IMR-90 (cell line): ENCODE data around the gene PYDC2. TPM values are rescaled to one million over a fixed set of nuclear protein-coding genes. Genes with fewer than 3 reads are reported as not detected.

ENCODE experiments used
- ATAC-seq: fragments of 200-7000 bp; cut with Tn5 transposase; 2 replicates; pipeline ENCODE4 v1.9.1; 2020; ENCODE audit warnings: low read depth, mild to moderate bottlenecking, moderate library complexity
- BruUV-seq: library from RNA; stranded (reverse); fragments of 400-500 nt; replicated peaks from 2 replicates; lab custom pipeline; 2021; lab: Mats Ljungman, UMichigan
- CTCF ChIA-PET: fragments of 300-600 bp; formaldehyde crosslinking; extraction: SDS; loops from one replicate; lab custom pipeline; 2021; ENCODE audit warnings: antibody characterized with exemption; lab: Yijun Ruan, JAX
- POLR2A ChIA-PET: fragments of 300-600 bp; sonication (Branson Sonifier 250); formaldehyde crosslinking; loops from one replicate; lab custom pipeline; 2022; ENCODE audit warnings: antibody characterized with exemption; ENCODE audit not compliant: unreplicated experiment; lab: Charles Lee
- DNase-seq: peaks from one replicate; pipeline ENCODE4 v3.0.0; 2013
- H2AFZ ChIP-seq: replicated peaks from 2 replicates; pipeline ENCODE3; 2013; ENCODE audit warnings: low read length, mild to moderate bottlenecking; ENCODE audit not compliant: poor library complexity
- H2AK5ac ChIP-seq: 2 replicates; pipeline ENCODE4 v1.6.1; 2013; ENCODE audit warnings: low read depth, low read length, inconsistent platforms
- H2AK9ac ChIP-seq: replicated peaks from 2 replicates; pipeline ENCODE3; 2013; ENCODE audit warnings: mild to moderate bottlenecking, low read depth, low read length, moderate library complexity; ENCODE audit not compliant: poor library complexity
- H2BK120ac ChIP-seq: 2 replicates; pipeline ENCODE4 v1.6.1; 2013; ENCODE audit warnings: low read depth, low read length, inconsistent platforms
- H2BK15ac ChIP-seq: 3 replicates; pipeline ENCODE4 v1.6.1; 2013; ENCODE audit warnings: low read depth, low read length, inconsistent platforms
- H2BK20ac ChIP-seq: 2 replicates; pipeline ENCODE4 v1.6.1; 2013; ENCODE audit warnings: low read depth, mild to moderate bottlenecking, inconsistent platforms, low read length, moderate library complexity
- H2BK5ac ChIP-seq: 2 replicates; pipeline ENCODE4 v1.6.1; 2013; ENCODE audit warnings: mild to moderate bottlenecking, low read depth, low read length, inconsistent platforms; ENCODE audit not compliant: poor library complexity, severe bottlenecking
- H3K14ac ChIP-seq: replicated peaks from 2 replicates; pipeline ENCODE4 v1.6.1; 2013; ENCODE audit warnings: low read depth, low read length, inconsistent platforms
- H3K18ac ChIP-seq: 2 replicates; pipeline ENCODE4 v1.6.1; 2013; ENCODE audit warnings: low read depth, low read length, control low read depth
- H3K23ac ChIP-seq: 2 replicates; pipeline ENCODE4 v1.6.1; 2013; ENCODE audit warnings: low read depth, low read length, inconsistent platforms
- H3K27ac ChIP-seq: 2 replicates; pipeline ENCODE4 v1.5.1; 2013; ENCODE audit warnings: mild to moderate bottlenecking, control low read depth, low read length; ENCODE audit not compliant: insufficient read depth
- H3K27me3 ChIP-seq: 2 replicates; pipeline ENCODE4 v1.6.1; 2013; ENCODE audit warnings: low read length; ENCODE audit not compliant: control insufficient read depth, insufficient read depth
- H3K36me3 ChIP-seq: 2 replicates; pipeline ENCODE4 v1.6.1; 2013; ENCODE audit warnings: low read length, mixed read lengths; ENCODE audit not compliant: control insufficient read depth, insufficient read depth
- H3K4ac ChIP-seq: 2 replicates; pipeline ENCODE4 v1.6.1; 2013; ENCODE audit warnings: low read depth, low read length, inconsistent platforms
- H3K4me1 ChIP-seq: 2 replicates; pipeline ENCODE4 v1.6.1; 2013; ENCODE audit warnings: low read length, mixed read lengths; ENCODE audit not compliant: control insufficient read depth, insufficient read depth
- H3K4me2 ChIP-seq: 2 replicates; pipeline ENCODE4 v1.6.1; 2013; ENCODE audit warnings: low read depth, mild to moderate bottlenecking, control low read depth, low read length, moderate library complexity
- H3K4me3 ChIP-seq: 2 replicates; pipeline ENCODE4 v1.5.1; 2013; ENCODE audit warnings: low read depth, mild to moderate bottlenecking, control low read depth, low read length, moderate library complexity; ENCODE audit not compliant: insufficient read depth
- H3K56ac ChIP-seq: 2 replicates; pipeline ENCODE4 v1.6.1; 2013; ENCODE audit warnings: low read length, inconsistent platforms; ENCODE audit not compliant: insufficient read depth; ENCODE audit errors: extremely low read depth
- H3K79me1 ChIP-seq, 2 experiments: 2 replicates each; pipeline ENCODE4 v1.6.1; 2013; ENCODE audit warnings: low read length in 2 of 2, inconsistent platforms in 1 of 2, low read depth in 1 of 2
- H3K9ac ChIP-seq: 2 replicates; pipeline ENCODE4 v1.6.1; 2013; ENCODE audit warnings: low read depth, low read length, control low read depth
- H3K9me1 ChIP-seq: 2 replicates; pipeline ENCODE4 v1.6.1; 2013; ENCODE audit warnings: low read length, inconsistent platforms; ENCODE audit not compliant: insufficient read depth
- H3K9me3 ChIP-seq: 2 replicates; pipeline ENCODE4 v1.6.1; 2013; ENCODE audit warnings: low read length; ENCODE audit not compliant: control insufficient read depth, insufficient read depth
- H4K20me1 ChIP-seq: 2 replicates; pipeline ENCODE4 v1.6.1; 2013; ENCODE audit warnings: low read length, inconsistent platforms; ENCODE audit not compliant: insufficient read depth
- H4K5ac ChIP-seq: 2 replicates; pipeline ENCODE4 v1.6.1; 2013; ENCODE audit warnings: mild to moderate bottlenecking, low read depth, low read length, control low read depth
- H4K8ac ChIP-seq, 2 experiments: 2 replicates each; pipeline ENCODE4 v1.6.1; 2013; ENCODE audit warnings: low read depth in 2 of 2, low read length in 2 of 2, control low read depth in 1 of 2, inconsistent platforms in 1 of 2
- H4K91ac ChIP-seq: 2 replicates; pipeline ENCODE4 v1.6.1; 2013; ENCODE audit warnings: low read depth, low read length, inconsistent platforms; ENCODE audit not compliant: insufficient read depth
- BHLHE40 ChIP-seq: fragments of 150-350 bp; IDR thresholded peaks from 2 replicates; pipeline ENCODE4 v1.6.1; 2016; ENCODE audit warnings: mild to moderate bottlenecking, low read depth, low read length
- CEBPB ChIP-seq: IDR thresholded peaks from 2 replicates; pipeline ENCODE4 v1.6.1; 2012; ENCODE audit warnings: low read depth, low read length, improper control_type of control experiment
- CHD1 ChIP-seq: IDR thresholded peaks from 2 replicates; pipeline ENCODE4 v1.6.1; 2012; ENCODE audit warnings: low read depth, low read length, improper control_type of control experiment
- CTCF ChIP-seq: conservative IDR thresholded peaks from 2 replicates; pipeline ENCODE4 v1.5.1; 2012; ENCODE audit warnings: mild to moderate bottlenecking, low read depth, low read length, improper control_type of control experiment
- ELK1 ChIP-seq: fragments of 150-350 bp; IDR thresholded peaks from 2 replicates; pipeline ENCODE4 v1.6.1; 2016; ENCODE audit warnings: low read depth, mild to moderate bottlenecking, low read length, moderate library complexity, borderline replicate concordance
- FOS ChIP-seq: fragments of 150-350 bp; IDR thresholded peaks from 2 replicates; pipeline ENCODE4 v1.6.1; 2016; ENCODE audit warnings: low read depth, low read length
- MAFK ChIP-seq: IDR thresholded peaks from 2 replicates; pipeline ENCODE4 v1.6.1; 2012; ENCODE audit warnings: low read depth, low read length, improper control_type of control experiment
- MAZ ChIP-seq: IDR thresholded peaks from 2 replicates; pipeline ENCODE4 v1.6.1; 2012; ENCODE audit warnings: low read depth, mild to moderate bottlenecking, low read length, improper control_type of control experiment, moderate library complexity, borderline replicate concordance
- MXI1 ChIP-seq: IDR thresholded peaks from 2 replicates; pipeline ENCODE4 v1.6.1; 2012; ENCODE audit warnings: low read depth, mild to moderate bottlenecking, low read length, moderate library complexity, borderline replicate concordance
- NFE2L2 ChIP-seq: fragments of 150-350 bp; IDR thresholded peaks from 2 replicates; pipeline ENCODE4 v1.6.1; 2016; ENCODE audit warnings: low read depth, mild to moderate bottlenecking, low read length
- POLR2A ChIP-seq: IDR thresholded peaks from 2 replicates; pipeline ENCODE4 v1.6.1; 2012; ENCODE audit warnings: mild to moderate bottlenecking, low read depth, low read length
- RAD21 ChIP-seq: IDR thresholded peaks from 2 replicates; pipeline ENCODE4 v1.6.1; 2012; ENCODE audit warnings: low read length, improper control_type of control experiment
- RCOR1 ChIP-seq: IDR thresholded peaks from 2 replicates; pipeline ENCODE4 v1.6.1; 2012; ENCODE audit warnings: mild to moderate bottlenecking, low read length, improper control_type of control experiment; ENCODE audit not compliant: insufficient replicate concordance
- RFX5 ChIP-seq: IDR thresholded peaks from 2 replicates; pipeline ENCODE4 v1.8.0; 2012; ENCODE audit warnings: low read depth, mild to moderate bottlenecking, low read length, moderate library complexity
- SMC3 ChIP-seq: fragments of 150-350 bp; IDR thresholded peaks from 2 replicates; pipeline ENCODE4 v1.6.1; 2016; ENCODE audit warnings: low read depth, mild to moderate bottlenecking, antibody characterized with exemption, low read length, moderate library complexity
- USF2 ChIP-seq: fragments of 150-350 bp; IDR thresholded peaks from 2 replicates; pipeline ENCODE4 v1.6.1; 2017; ENCODE audit warnings: mild to moderate bottlenecking, antibody characterized with exemption, low read length, low read depth
- dilution Hi-C: fragments of 300-500 bp; cut with HindIII; formaldehyde crosslinking; loops from one replicate; pipeline ENCODE4 v1.14.3; 2018; ENCODE audit warnings: low sequenced_read_pairs; ENCODE audit not compliant: unreplicated experiment
- in situ Hi-C: fragments of 300-500 bp; cut with MboI; formaldehyde crosslinking; loops from 3 replicates; pipeline ENCODE4 v1.14.3; 2019; ENCODE audit warnings: low sequenced_read_pairs, inconsistent platforms, mixed read lengths
- intact Hi-C: fragments of 100-400 bp; cut with micrococcal nuclease; formaldehyde crosslinking; loops from 2 replicates; pipeline ENCODE4 v1.10.0; 2022
- polyA plus RNA-seq, 3 experiments: library from polyadenylated mRNA; depleted of rRNA; stranded (reverse); fragments of >200 nt; gene quantifications; 2 replicates each; pipeline ENCODE4 v1.2.3, GENCODE V29; 2012; ENCODE audit warnings: low replicate concordance in 1 of 3
- total RNA-seq: library from RNA; depleted of rRNA; stranded (reverse); fragments of >200 nt; gene quantifications from 2 replicates; pipeline ENCODE4 v1.2.3, GENCODE V29; 2012

The PYDC2 gene
- total and polyA plus RNA-seq, 2 of the 4 experiments (the other 2 are of a cell fraction): not detected

GRCh38 chr3:191470080-191470479 is 9.1 kb downstream of the PYDC2 start:
- H3K18ac ChIP-seq: no peak overlapping the region
- H2BK5ac ChIP-seq: no peak overlapping the region
- no peaks in the 10 kb centered on the region for H4K20me1 ChIP-seq
- ATAC-seq: no peak
- no peak overlapping the region for H2BK15ac ChIP-seq
- dilution Hi-C loops (no loop called here), intact Hi-C loops (no loop called here), in situ Hi-C loops (no loop called here)
- H2AFZ ChIP-seq: no peak overlapping the region
- H4K8ac ChIP-seq: no peak overlapping the region
- H2BK20ac ChIP-seq: no peak overlapping the region
- ChIA-PET POLR2A (no interaction called here), CTCF (no interaction called here)
- H3K9ac ChIP-seq: no peak overlapping the region
- no peak overlapping the region for H2AK9ac ChIP-seq
- no peak overlapping the region for H3K56ac ChIP-seq
- no peak overlapping the region for H3K27ac ChIP-seq
- H4K91ac ChIP-seq: no peak overlapping the region
- no peaks in the 10 kb centered on the region for H3K79me1 ChIP-seq
- H3K4me1 ChIP-seq: no peaks in the 10 kb centered on the region
- H3K4ac ChIP-seq: no peak overlapping the region
- H3K27me3 ChIP-seq: no peaks in the 10 kb centered on the region
- no peak for DNase-seq
- H3K9me3 ChIP-seq: no peaks in the 10 kb centered on the region
- no peak overlapping the region for H3K4me3 ChIP-seq
- BruUV-seq: no TSS peak
- no peak overlapping the region for H3K14ac ChIP-seq
- no peak overlapping the region for H2BK120ac ChIP-seq
- H3K23ac ChIP-seq: no peak overlapping the region
- no peaks in the 10 kb centered on the region for H3K9me1 ChIP-seq
- no peak overlapping the region for H4K5ac ChIP-seq
- no peak overlapping the region for H2AK5ac ChIP-seq
- H3K36me3 ChIP-seq: no peaks in the 10 kb centered on the region
- H3K4me2 ChIP-seq: no peak overlapping the region
- TF ChIP-seq CHD1 (no peak), FOS (no peak), CTCF (no peak), RCOR1 (no peak), ELK1 (no peak), SMC3 (no peak), NFE2L2 (no peak), MAFK (no peak), RFX5 (no peak), USF2 (no peak), CEBPB (no peak), BHLHE40 (no peak), MXI1 (no peak), RAD21 (no peak), POLR2A (no peak), MAZ (no peak)
